Testis (tissue), 3 donors: ENCODE measurements around the gene KCTD13. TPM values are rescaled to one million over a fixed set of nuclear protein-coding genes. Genes with fewer than 3 reads are reported as not detected.

Experiments used
- DNase-seq: peaks from one replicate; pipeline ENCODE4 v3.0.0-alpha.2; 2019
- H3K27ac ChIP-seq, 2 donors: fragments of 200-600 bp; sonication (generic); one replicate each; pipeline ENCODE4 v1.5.1; 2019
- H3K27me3 ChIP-seq: fragments of 200-600 bp; sonication (generic); one replicate; pipeline ENCODE4 v1.5.1; 2019
- H3K36me3 ChIP-seq: fragments of 200-600 bp; sonication (generic); one replicate; pipeline ENCODE4 v1.5.1; 2017; ENCODE audit warnings: low read depth; ENCODE audit errors: missing control alignments
- H3K4me1 ChIP-seq: fragments of 200-600 bp; sonication (generic); one replicate; pipeline ENCODE4 v1.5.1; 2019
- H3K4me3 ChIP-seq, 2 donors: fragments of 200-600 bp; sonication (generic); one replicate each; pipeline ENCODE4 v1.5.1; 2017 to 2019
- H3K9me3 ChIP-seq: fragments of 200-600 bp; sonication (generic); one replicate; pipeline ENCODE4 v1.5.1; 2017
- CTCF ChIP-seq, 3 experiments: fragments of 450-650 bp in 2 of 3; fragments of 200-600 bp in 1 of 3; sonication (generic) in 1 of 3; IDR thresholded peaks; one replicate each; pipeline ENCODE4 v1.5.1; 2016 to 2019; ENCODE audit warnings: antibody characterized with exemption in 3 of 3, mild to moderate bottlenecking in 2 of 3, moderate library complexity in 1 of 3
- POLR2A ChIP-seq: fragments of 450-650 bp; IDR thresholded peaks from one replicate; pipeline ENCODE4 v1.6.1; 2017; ENCODE audit warnings: antibody characterized with exemption, mild to moderate bottlenecking, moderate library complexity
- WGBS, 2 donors: methylation state at CpG; one replicate each; pipeline ENCODE4 v1.1.5; 2018; 5-methylcytosine and 5-hydroxymethylcytosine counted together
- intact Hi-C: fragments of 100-400 bp; cut with DNase I; formaldehyde crosslinking; loops from one replicate; pipeline ENCODE4 v1.15.1; 2023; ENCODE audit warnings: low total_unique reads
- polyA plus RNA-seq: library from polyadenylated mRNA; stranded (reverse); fragments of 350-450 nt; fragmentation: Illumina TruSeq; extraction: RNeasy Lipid Tissue Mini Kit (QIAGEN cat#74804); gene quantifications from one replicate; pipeline ENCODE4 v1.2.3, GENCODE V29; 2014; ENCODE audit warnings: low read depth, low replicate concordance; ENCODE audit not compliant: insufficient read depth
- total RNA-seq, 2 donors: library from RNA; depleted of rRNA; stranded (reverse); fragments of >200 nt; gene quantifications; one replicate each; pipeline ENCODE4 v1.2.3, GENCODE V29; 2016

Gene KCTD13
- total and polyA plus RNA-seq, 3 donors from 2014 or later, result 126 to 241 (median 202) TPM

DNA sequence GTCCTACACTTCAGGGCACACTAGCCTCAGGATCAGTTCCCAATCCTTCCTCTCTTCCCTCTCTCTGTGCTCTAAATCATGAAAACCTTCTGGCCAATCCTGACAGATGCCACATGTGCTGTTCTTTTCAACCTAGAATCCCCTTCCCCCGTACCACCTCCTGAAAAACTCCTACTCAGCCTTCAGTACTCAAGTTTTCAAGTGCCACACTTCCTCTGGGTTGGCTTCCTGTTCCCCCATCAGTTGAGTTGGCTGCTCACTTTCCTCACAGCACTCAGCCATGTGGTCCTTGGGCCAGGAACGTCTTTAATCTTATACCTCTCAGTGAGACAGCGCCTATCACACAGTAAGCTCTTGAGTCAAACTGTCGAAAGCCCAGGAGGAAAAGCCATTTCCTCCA lies 22.4 kb downstream of the KCTD13 start:
- 82% methylated on average over 4 of the region's 4 CpGs for WGBS, 2 donors

GRCh38 chr16:29901607-29901945 lies 24.4 kb downstream of the KCTD13 start:
- no peak for DNase-seq
- H3K4me1 ChIP-seq, result no peaks in the 10 kb centered on the region
- H3K36me3 ChIP-seq, result no peaks in the 10 kb centered on the region
- H3K9me3 ChIP-seq, result no peaks in the 10 kb centered on the region
- H3K27me3 ChIP-seq, result no peaks in the 10 kb centered on the region
- H3K4me3 ChIP-seq, result no peak overlapping the region
- intact Hi-C loops, result no loop called here
- no peak for TF ChIP-seq POLR2A
- no peak for TF ChIP-seq CTCF (IDR thresholded peaks at IDR 0.05)
- 63% methylated on average over 1 to 19 of the region's 19 CpGs for WGBS, 2 donors
- H3K27ac ChIP-seq, result no peak overlapping the region

More for the DNA sequence above, 22.4 kb downstream of the KCTD13 start:
- no peak for TF ChIP-seq CTCF (IDR thresholded peaks at IDR 0.05)
- H3K27me3 ChIP-seq, result no peaks in the 10 kb centered on the region
- intact Hi-C loops, result no loop called here
- no peak overlapping the region for H3K27ac ChIP-seq
- no peaks in the 10 kb centered on the region for H3K9me3 ChIP-seq
- no peak for DNase-seq
- H3K4me1 ChIP-seq, result no peaks in the 10 kb centered on the region
- no peaks in the 10 kb centered on the region for H3K36me3 ChIP-seq
- H3K4me3 ChIP-seq, result no peak overlapping the region

DNA sequence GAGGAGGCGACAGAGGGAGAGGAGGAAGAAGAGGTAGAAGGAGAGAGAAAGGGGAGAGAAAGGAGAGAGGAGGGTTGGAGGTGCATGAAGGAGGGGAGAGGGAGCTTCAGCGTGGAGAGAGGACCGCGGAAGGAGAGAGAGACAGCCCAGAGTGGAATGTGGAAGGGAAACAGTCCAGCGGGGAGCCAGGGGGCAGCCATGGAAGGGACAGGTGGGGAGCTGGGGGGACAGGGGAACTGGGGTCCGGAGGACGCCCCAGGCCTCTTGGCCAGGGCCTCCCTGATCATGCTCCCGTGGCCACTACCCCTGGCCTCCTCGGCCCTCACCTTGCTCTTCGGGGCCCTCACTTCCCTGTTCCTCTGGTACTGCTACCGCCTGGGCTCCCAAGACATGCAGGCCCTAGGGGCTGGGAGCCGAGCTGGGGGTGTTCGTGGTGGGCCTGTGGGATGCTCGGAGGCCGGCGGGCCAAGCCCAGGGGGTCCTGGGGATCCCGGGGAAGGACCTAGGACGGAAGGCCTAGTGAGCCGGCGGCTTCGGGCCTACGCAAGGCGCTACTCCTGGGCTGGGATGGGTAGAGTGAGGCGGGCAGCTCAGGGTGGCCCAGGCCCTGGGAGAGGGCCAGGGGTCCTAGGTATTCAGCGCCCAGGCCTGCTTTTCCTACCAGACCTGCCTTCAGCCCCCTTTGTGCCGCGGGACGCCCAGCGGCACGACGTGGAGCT lies 25.0 kb downstream of the KCTD13 start:
- no peaks in the 10 kb centered on the region for H3K36me3 ChIP-seq
- DNase-seq, result no peak
- no peaks in the 10 kb centered on the region for H3K9me3 ChIP-seq
- TF ChIP-seq CTCF (IDR thresholded peaks at IDR 0.05), result no peak
- TF ChIP-seq POLR2A, result no peak
- intact Hi-C loops, result no loop called here
- no peaks in the 10 kb centered on the region for H3K27me3 ChIP-seq
- H3K4me1 ChIP-seq, result no peaks in the 10 kb centered on the region
- WGBS, 2 donors, result 9 to 35% methylated on average over 21 to 31 of the region's 31 CpGs
- no peak overlapping the region for H3K27ac ChIP-seq
- peak overlapping the region in 1 of 2 donors; percentile 67 for H3K4me3 ChIP-seq

DNA sequence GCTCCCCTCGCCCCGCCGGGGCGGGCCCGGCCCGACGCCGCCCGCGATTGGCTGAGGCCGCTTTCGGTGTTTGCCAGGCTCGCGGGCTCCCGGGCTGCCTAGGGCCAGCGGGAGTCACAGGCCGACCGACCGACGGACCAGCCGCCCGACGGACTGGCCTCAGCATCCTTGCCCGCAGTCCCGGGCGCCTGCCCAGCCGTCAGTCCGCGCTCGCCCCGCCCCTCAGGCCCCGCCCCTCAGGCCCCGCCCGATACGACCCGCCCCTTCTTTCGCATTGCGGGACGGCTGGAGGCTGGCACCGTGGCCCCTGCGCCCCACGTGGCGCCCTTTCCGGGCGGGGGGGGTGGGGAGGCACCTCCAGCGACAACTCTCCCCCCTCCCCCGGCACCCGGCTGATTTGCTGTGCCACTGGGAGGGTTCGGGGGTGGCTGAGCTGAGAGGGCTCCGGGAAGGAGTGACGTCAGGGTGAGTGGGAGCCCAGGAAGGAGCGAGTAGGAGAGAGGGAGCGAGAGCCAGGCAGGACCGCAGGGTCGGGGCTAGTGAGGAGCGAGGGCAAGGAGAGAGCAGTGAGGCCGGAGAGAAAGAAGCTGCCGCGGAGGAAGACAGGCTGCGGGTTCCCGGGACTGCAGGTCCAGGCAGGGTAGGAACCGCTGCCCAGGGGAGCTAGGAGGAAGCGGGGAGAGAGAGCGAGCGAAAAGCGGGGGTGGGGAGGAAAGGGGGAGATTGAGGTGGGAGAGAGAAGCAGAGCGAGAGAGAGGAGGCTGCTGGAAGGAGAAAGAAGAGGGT lies 25.7 kb downstream of the KCTD13 start, which contains the start of gene ASPHD1:
TSS of gene ASPHD1 (plus strand) at position 387 of the 786 bp plus-strand sequence. CDS start 484 bp downstream, outside the sequence.
- H3K4me1 ChIP-seq, result no peaks in the 10 kb centered on the region
- H3K36me3 ChIP-seq, result no peaks in the 10 kb centered on the region
- DNase-seq, result peak; percentile 80
- intact Hi-C loops, result no loop called here
- WGBS, 2 donors, result 0 to 1% methylated on average over 18 to 58 of the region's 67 CpGs
- no peaks in the 10 kb centered on the region for H3K9me3 ChIP-seq
- H3K4me3 ChIP-seq, result peak within 1 kb of the TSS; percentile 49 to 67
- no peaks in the 10 kb centered on the region for H3K27me3 ChIP-seq
- TF ChIP-seq POLR2A, result no peak
- TF ChIP-seq CTCF (IDR thresholded peaks at IDR 0.05), result no peak
- H3K27ac ChIP-seq, result peak within 1 kb of the TSS in 1 of 2 donors; percentile 17
